H9 (cell line): Measurements from ENCODE around the gene ABCC3. TPM values are rescaled to one million over a fixed set of nuclear protein-coding genes. Genes with fewer than 3 reads are reported as not detected.

Source experiments
- DNase-seq: peaks from one replicate; pipeline ENCODE4 v3.0.0-alpha.2; 2017
- H2AFZ ChIP-seq: one replicate; pipeline ENCODE4 v1.6.1; 2013; ENCODE audit warnings: mild to moderate bottlenecking, low read length, control low read depth, moderate library complexity
- H2AK5ac ChIP-seq: 2 replicates; pipeline ENCODE4 v1.6.1; 2013; ENCODE audit warnings: low read length, control low read depth, mixed read lengths; ENCODE audit not compliant: insufficient read length
- H2BK120ac ChIP-seq: one replicate; pipeline ENCODE4 v1.6.1; 2013; ENCODE audit warnings: low read depth, mild to moderate bottlenecking, low read length, control low read depth, inconsistent platforms; ENCODE audit not compliant: poor library complexity, severe bottlenecking
- H2BK12ac ChIP-seq: 2 replicates; pipeline ENCODE4 v1.6.1; 2013; ENCODE audit warnings: low read length, control low read depth, mixed read lengths, low read depth; ENCODE audit not compliant: insufficient read length
- H2BK15ac ChIP-seq: 2 replicates; pipeline ENCODE4 v1.6.1; 2013; ENCODE audit warnings: low read depth, low read length, control low read depth
- H2BK20ac ChIP-seq: one replicate; pipeline ENCODE4 v1.6.1; 2013; ENCODE audit warnings: low read depth, mild to moderate bottlenecking, low read length, control low read depth, inconsistent platforms; ENCODE audit not compliant: poor library complexity, severe bottlenecking
- H2BK5ac ChIP-seq: 2 replicates; pipeline ENCODE4 v1.6.1; 2013; ENCODE audit warnings: low read length, control low read depth, mixed read lengths; ENCODE audit not compliant: insufficient read length
- H3K14ac ChIP-seq: 2 replicates; pipeline ENCODE4 v1.6.1; 2013; ENCODE audit warnings: low read length, control low read depth; ENCODE audit not compliant: insufficient read depth
- H3K18ac ChIP-seq: 2 replicates; pipeline ENCODE4 v1.6.1; 2013; ENCODE audit warnings: low read depth, mild to moderate bottlenecking, mixed read lengths, low read length, control low read depth; ENCODE audit not compliant: insufficient read length
- H3K23ac ChIP-seq: 2 replicates; pipeline ENCODE4 v1.6.1; 2013; ENCODE audit warnings: low read length, control low read depth, mixed read lengths, low read depth; ENCODE audit not compliant: insufficient read length
- H3K23me2 ChIP-seq: 2 replicates; pipeline ENCODE4 v1.6.1; 2013; ENCODE audit warnings: low read depth, mild to moderate bottlenecking, mixed read lengths, low read length, control low read depth; ENCODE audit not compliant: insufficient read length, poor library complexity, severe bottlenecking
- H3K27ac ChIP-seq: 2 replicates; pipeline ENCODE4 v1.5.1; 2013; ENCODE audit warnings: low read length, control low read depth, mixed read lengths, low read depth; ENCODE audit not compliant: insufficient read length
- H3K27me3 ChIP-seq: 2 replicates; pipeline ENCODE4 v1.6.1; 2013; ENCODE audit warnings: low read length, control low read depth, inconsistent platforms; ENCODE audit not compliant: insufficient read depth
- H3K4ac ChIP-seq: 2 replicates; pipeline ENCODE4 v1.6.1; 2013; ENCODE audit warnings: low read depth, mild to moderate bottlenecking, control low read depth, inconsistent platforms, low read length, moderate library complexity
- H3K4me1 ChIP-seq: 2 replicates; pipeline ENCODE4 v1.6.1; 2013; ENCODE audit warnings: low read length, control low read depth, inconsistent platforms; ENCODE audit not compliant: insufficient read depth
- H3K4me2 ChIP-seq: 2 replicates; pipeline ENCODE4 v1.6.1; 2013; ENCODE audit warnings: low read length, control low read depth, mixed read lengths; ENCODE audit not compliant: insufficient read length, insufficient read depth
- H3K56ac ChIP-seq: 2 replicates; pipeline ENCODE4 v1.6.1; 2013; ENCODE audit warnings: low read depth, mild to moderate bottlenecking, mixed read lengths, low read length, control low read depth; ENCODE audit not compliant: insufficient read length
- H3K79me1 ChIP-seq: 2 replicates; pipeline ENCODE4 v1.6.1; 2013; ENCODE audit warnings: low read depth, mild to moderate bottlenecking, moderate library complexity, low read length, control low read depth, inconsistent platforms; ENCODE audit not compliant: insufficient read depth, poor library complexity, severe bottlenecking
- H3K79me2 ChIP-seq: 2 replicates; pipeline ENCODE4 v1.6.1; 2013; ENCODE audit warnings: low read length, control low read depth, inconsistent platforms; ENCODE audit not compliant: insufficient read depth
- H3K9ac ChIP-seq: 2 replicates; pipeline ENCODE4 v1.6.1; 2013; ENCODE audit warnings: low read length, control low read depth, mixed read lengths; ENCODE audit not compliant: insufficient read length; ENCODE audit errors: extremely low read depth
- H3K9me3 ChIP-seq: one replicate; pipeline ENCODE4 v1.6.1; 2013; ENCODE audit warnings: low read depth, low read length, inconsistent platforms; ENCODE audit not compliant: control insufficient read depth
- H3T11ph ChIP-seq: one replicate; pipeline ENCODE4 v1.6.1; 2013; ENCODE audit warnings: mild to moderate bottlenecking, low read length, control low read depth, inconsistent platforms
- H4K20me1 ChIP-seq: one replicate; pipeline ENCODE4 v1.6.1; 2013; ENCODE audit not compliant: control insufficient read depth, insufficient read length, insufficient read depth
- H4K5ac ChIP-seq: 2 replicates; pipeline ENCODE4 v1.6.1; 2013; ENCODE audit warnings: low read depth, mild to moderate bottlenecking, mixed read lengths, low read length, control low read depth; ENCODE audit not compliant: insufficient read length
- H4K8ac ChIP-seq: replicated peaks from 2 replicates; pipeline ENCODE4 v1.6.1; 2013; ENCODE audit warnings: low read length, control low read depth, mixed read lengths, low read depth; ENCODE audit not compliant: insufficient read length
- H4K91ac ChIP-seq: 2 replicates; pipeline ENCODE4 v1.6.1; 2013; ENCODE audit warnings: low read depth, mild to moderate bottlenecking, moderate library complexity, mixed read lengths, low read length, control low read depth; ENCODE audit not compliant: insufficient read length
- H3K27ac Mint-ChIP-seq, 3 experiments: 2 replicates in 2 of 3; 3 replicates in 1 of 3; pipeline ENCODE4 v1.8.0; 2020 to 2021; ENCODE audit warnings: mixed read lengths in 3 of 3, mild to moderate bottlenecking in 1 of 3, moderate library complexity in 1 of 3
- H3K27me3 Mint-ChIP-seq: 2 replicates; pipeline ENCODE4 v1.8.0; 2021; ENCODE audit warnings: low read depth, mild to moderate bottlenecking, moderate library complexity, mixed read lengths
- H3K36me3 Mint-ChIP-seq, 3 experiments: 2 replicates in 2 of 3; 3 replicates in 1 of 3; pipeline ENCODE4 v1.8.0; 2020 to 2021; ENCODE audit warnings: low read depth in 3 of 3, mixed read lengths in 3 of 3; ENCODE audit not compliant: insufficient read depth in 1 of 3
- H3K4me1 Mint-ChIP-seq, 2 experiments: 2 replicates each; pipeline ENCODE4 v1.8.0; 2020; ENCODE audit warnings: mixed read lengths in 2 of 2
- H3K4me3 Mint-ChIP-seq, 2 experiments: 2 replicates in 1 of 2; 3 replicates in 1 of 2; pipeline ENCODE4 v1.8.0; 2020 to 2021; ENCODE audit warnings: mild to moderate bottlenecking in 2 of 2, mixed read lengths in 2 of 2, moderate library complexity in 1 of 2
- H3K9me3 Mint-ChIP-seq, 2 experiments: 2 replicates in 1 of 2; 3 replicates in 1 of 2; pipeline ENCODE4 v1.8.0; 2020; ENCODE audit warnings: mild to moderate bottlenecking in 2 of 2, mixed read lengths in 2 of 2, moderate library complexity in 1 of 2
- WGBS: extraction: QIAGEN DNeasy Blood & Tissue Kit; methylation state at CpG from one replicate; pipeline ENCODE4 v1.1.7; 2013; ENCODE audit warnings: missing lambda C conversion rate, low lambda C conversion rate, mixed read lengths; ENCODE audit not compliant: insufficient read length; ENCODE audit errors: extremely low coverage; 5-methylcytosine and 5-hydroxymethylcytosine counted together
- long read RNA-seq: library from polyadenylated mRNA; unstranded; transcript quantifications from one replicate; pipeline ENCODE4 v2.0.0, GENCODE V29; 2020
- total RNA-seq: library from RNA; stranded (reverse); gene quantifications from 2 replicates; pipeline ENCODE4 v1.2.1, GENCODE V29; 2021
- TF ChIP-seq, protein P1 (sequence below): fragments of 200-600 bp; sonication (generic); conservative IDR thresholded peaks from 3 replicates; pipeline ENCODE4 v1.8.0; 2021; ENCODE audit warnings: antibody characterized with exemption, mild to moderate bottlenecking

The ABCC3 gene, protein sequence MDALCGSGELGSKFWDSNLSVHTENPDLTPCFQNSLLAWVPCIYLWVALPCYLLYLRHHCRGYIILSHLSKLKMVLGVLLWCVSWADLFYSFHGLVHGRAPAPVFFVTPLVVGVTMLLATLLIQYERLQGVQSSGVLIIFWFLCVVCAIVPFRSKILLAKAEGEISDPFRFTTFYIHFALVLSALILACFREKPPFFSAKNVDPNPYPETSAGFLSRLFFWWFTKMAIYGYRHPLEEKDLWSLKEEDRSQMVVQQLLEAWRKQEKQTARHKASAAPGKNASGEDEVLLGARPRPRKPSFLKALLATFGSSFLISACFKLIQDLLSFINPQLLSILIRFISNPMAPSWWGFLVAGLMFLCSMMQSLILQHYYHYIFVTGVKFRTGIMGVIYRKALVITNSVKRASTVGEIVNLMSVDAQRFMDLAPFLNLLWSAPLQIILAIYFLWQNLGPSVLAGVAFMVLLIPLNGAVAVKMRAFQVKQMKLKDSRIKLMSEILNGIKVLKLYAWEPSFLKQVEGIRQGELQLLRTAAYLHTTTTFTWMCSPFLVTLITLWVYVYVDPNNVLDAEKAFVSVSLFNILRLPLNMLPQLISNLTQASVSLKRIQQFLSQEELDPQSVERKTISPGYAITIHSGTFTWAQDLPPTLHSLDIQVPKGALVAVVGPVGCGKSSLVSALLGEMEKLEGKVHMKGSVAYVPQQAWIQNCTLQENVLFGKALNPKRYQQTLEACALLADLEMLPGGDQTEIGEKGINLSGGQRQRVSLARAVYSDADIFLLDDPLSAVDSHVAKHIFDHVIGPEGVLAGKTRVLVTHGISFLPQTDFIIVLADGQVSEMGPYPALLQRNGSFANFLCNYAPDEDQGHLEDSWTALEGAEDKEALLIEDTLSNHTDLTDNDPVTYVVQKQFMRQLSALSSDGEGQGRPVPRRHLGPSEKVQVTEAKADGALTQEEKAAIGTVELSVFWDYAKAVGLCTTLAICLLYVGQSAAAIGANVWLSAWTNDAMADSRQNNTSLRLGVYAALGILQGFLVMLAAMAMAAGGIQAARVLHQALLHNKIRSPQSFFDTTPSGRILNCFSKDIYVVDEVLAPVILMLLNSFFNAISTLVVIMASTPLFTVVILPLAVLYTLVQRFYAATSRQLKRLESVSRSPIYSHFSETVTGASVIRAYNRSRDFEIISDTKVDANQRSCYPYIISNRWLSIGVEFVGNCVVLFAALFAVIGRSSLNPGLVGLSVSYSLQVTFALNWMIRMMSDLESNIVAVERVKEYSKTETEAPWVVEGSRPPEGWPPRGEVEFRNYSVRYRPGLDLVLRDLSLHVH (N-terminal part only)
- 0.31 and 0.59 TPM in 2 replicates for total RNA-seq
- long read RNA-seq, result 0 reads

DNA sequence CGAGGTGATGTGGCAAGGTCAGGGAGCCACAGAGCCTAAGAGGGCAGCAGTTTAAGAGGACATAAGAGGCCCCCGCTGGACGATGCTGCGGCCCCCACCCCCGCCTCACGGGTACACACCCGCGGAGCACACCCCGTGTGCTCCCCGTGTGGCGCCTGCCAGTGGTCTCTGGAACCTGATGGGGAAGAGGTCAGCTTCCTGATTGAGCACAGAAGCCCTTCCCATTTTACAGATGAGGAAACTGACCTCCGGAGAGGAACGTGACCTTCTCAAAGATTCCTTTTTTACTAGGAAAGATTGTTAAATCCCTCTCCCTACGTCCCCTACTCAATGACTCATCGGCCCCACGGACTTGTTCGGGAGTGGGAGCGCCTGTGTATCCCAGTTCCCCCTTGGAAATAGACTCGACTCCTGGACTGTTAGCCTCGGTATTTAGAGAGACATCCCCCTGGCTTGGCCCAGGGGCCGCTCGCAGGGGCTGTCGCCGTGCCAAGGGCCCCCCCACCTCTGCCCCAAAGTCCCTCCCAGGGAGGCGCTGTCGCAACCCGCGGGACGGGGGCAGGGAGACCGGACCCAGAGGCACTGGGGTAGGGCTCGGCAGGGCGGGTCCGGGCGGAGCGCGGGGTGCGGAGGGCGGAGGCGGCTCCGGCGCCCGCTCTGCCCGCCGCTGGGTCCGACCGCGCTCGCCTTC is at the start of gene ABCC3:
Gene ABCC3, plus strand, starts transcription at position 658 of the 691 bp plus-strand sequence. CDS start 56 bp downstream, outside the sequence.
- H3K79me1 ChIP-seq, result no peaks in the 10 kb centered on the region
- H3K56ac ChIP-seq, result no peak within 1 kb of the TSS
- H2BK20ac ChIP-seq, result no peak within 1 kb of the TSS
- H3K4ac ChIP-seq, result no peak within 1 kb of the TSS
- no peak within 1 kb of the TSS for H2BK120ac ChIP-seq
- H2AFZ ChIP-seq, result no peak within 1 kb of the TSS
- H3K27ac Mint-ChIP-seq, result no peak within 1 kb of the TSS
- H3K23me2 ChIP-seq, result peaks cover 9% of the 10 kb centered on the region
- H3K4me3 Mint-ChIP-seq, result peak within 1 kb of the TSS; percentile 47 to 68
- no peaks in the 10 kb centered on the region for H3K79me2 ChIP-seq
- H3T11ph ChIP-seq, result no peak within 1 kb of the TSS
- TF ChIP-seq, protein P1, sequence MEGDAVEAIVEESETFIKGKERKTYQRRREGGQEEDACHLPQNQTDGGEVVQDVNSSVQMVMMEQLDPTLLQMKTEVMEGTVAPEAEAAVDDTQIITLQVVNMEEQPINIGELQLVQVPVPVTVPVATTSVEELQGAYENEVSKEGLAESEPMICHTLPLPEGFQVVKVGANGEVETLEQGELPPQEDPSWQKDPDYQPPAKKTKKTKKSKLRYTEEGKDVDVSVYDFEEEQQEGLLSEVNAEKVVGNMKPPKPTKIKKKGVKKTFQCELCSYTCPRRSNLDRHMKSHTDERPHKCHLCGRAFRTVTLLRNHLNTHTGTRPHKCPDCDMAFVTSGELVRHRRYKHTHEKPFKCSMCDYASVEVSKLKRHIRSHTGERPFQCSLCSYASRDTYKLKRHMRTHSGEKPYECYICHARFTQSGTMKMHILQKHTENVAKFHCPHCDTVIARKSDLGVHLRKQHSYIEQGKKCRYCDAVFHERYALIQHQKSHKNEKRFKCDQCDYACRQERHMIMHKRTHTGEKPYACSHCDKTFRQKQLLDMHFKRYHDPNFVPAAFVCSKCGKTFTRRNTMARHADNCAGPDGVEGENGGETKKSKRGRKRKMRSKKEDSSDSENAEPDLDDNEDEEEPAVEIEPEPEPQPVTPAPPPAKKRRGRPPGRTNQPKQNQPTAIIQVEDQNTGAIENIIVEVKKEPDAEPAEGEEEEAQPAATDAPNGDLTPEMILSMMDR, result no peak
- no peak within 1 kb of the TSS; the same call in 1 of the 2 replicates for H2BK15ac ChIP-seq
- H3K4me1 Mint-ChIP-seq, result peaks cover 2 to 23% of the 10 kb centered on the region in 2 experiments
- H3K9ac ChIP-seq, result no peak within 1 kb of the TSS
- no peak within 1 kb of the TSS for H3K27ac ChIP-seq
- no peak for DNase-seq
- H2AK5ac ChIP-seq, result no peak within 1 kb of the TSS
- peak within 1 kb of the TSS; percentile 53 for H3K4me2 ChIP-seq
- H3K9me3 ChIP-seq, result no peaks in the 10 kb centered on the region
- H4K5ac ChIP-seq, result no peak within 1 kb of the TSS
- H3K23ac ChIP-seq, result no peak within 1 kb of the TSS
- no peak within 1 kb of the TSS for H4K8ac ChIP-seq
- H2BK5ac ChIP-seq, result no peak within 1 kb of the TSS
- H3K9me3 Mint-ChIP-seq, result no peaks in the 10 kb centered on the region
- WGBS, result no CpG with 5 or more reads among the region's 48 CpGs
- no peak within 1 kb of the TSS for H4K91ac ChIP-seq
- no peak within 1 kb of the TSS for H2BK12ac ChIP-seq
- H3K36me3 Mint-ChIP-seq, result no peaks in the 10 kb centered on the region
- H3K4me1 ChIP-seq, result no peaks in the 10 kb centered on the region; the same call in 1 of the 2 replicates
- H3K18ac ChIP-seq, result no peak within 1 kb of the TSS
- no peaks in the 10 kb centered on the region for H4K20me1 ChIP-seq
- no peak within 1 kb of the TSS; the same call in 1 of the 2 replicates for H3K14ac ChIP-seq
- peaks cover 65% of the 10 kb centered on the region for H3K27me3 Mint-ChIP-seq
- H3K27me3 ChIP-seq, result peaks cover 23% of the 10 kb centered on the region; the same call in 1 of the 2 replicates
